ENCODE measurements around the gene ADAMTS12. TPM values are rescaled to one million over a fixed set of nuclear protein-coding genes. Genes with fewer than 3 reads are reported as not detected.
"Not testable (repeated sequence)": the region's sequence is repeated elsewhere in the genome, so short reads cannot be mapped to it uniquely, and the experiment has no call there.

ADAMTS12 gene
- total and polyA plus RNA-seq, 5 donors from 2014 or later: not detected

GRCh38 chr5:33539790-33540189 lies 352.0 kb downstream of the ADAMTS12 start:
- H3K4me3 ChIP-seq (ENCODE audit: low read depth, low read length); DNase-seq; H3K9me3 ChIP-seq (ENCODE audit: control insufficient read depth in 2 of 2, low read length in 2 of 2); H3K27me3 ChIP-seq (ENCODE audit: control insufficient read depth, insufficient read depth, low read length); H3K36me3 Mint-ChIP-seq; ATAC-seq (ENCODE audit: low read depth in 2 of 2); H3K4me1 Mint-ChIP-seq; H3K4me3 Mint-ChIP-seq; H3K4me1 ChIP-seq (ENCODE audit: control insufficient read depth, insufficient read depth, low read length, poor library complexity, severe bottlenecking); H3K27ac Mint-ChIP-seq; H3K27ac ChIP-seq (ENCODE audit: insufficient read depth, low read length, poor library complexity, severe bottlenecking); H3K36me3 ChIP-seq (ENCODE audit: control insufficient read depth, insufficient read depth, low read length): not testable (repeated sequence)
- peaks cover 16% of the 10 kb centered on the region for H3K27me3 Mint-ChIP-seq
- H3K9me3 Mint-ChIP-seq: peaks cover 0 to 16% (median 4%) of the 10 kb centered on the region in 7 donors

- Mint-ChIP-seq H3K27me3 (peaks cover 16% of the 10 kb centered on the region), H3K4me3 (no peak overlapping the region), H3K36me3 (no peaks in the 10 kb centered on the region), H3K27ac (no peak overlapping the region), H3K9me3 (peaks cover 0 to 14% (median 4%) of the 10 kb centered on the region in 7 donors), H3K4me1 (no peaks in the 10 kb centered on the region)
- no peaks in the 10 kb centered on the region for H3K9me3 ChIP-seq (ENCODE audit: control insufficient read depth in 2 of 2, low read length in 2 of 2)
- H3K4me1 ChIP-seq (ENCODE audit: control insufficient read depth, insufficient read depth, low read length, poor library complexity, severe bottlenecking): no peaks in the 10 kb centered on the region
- ATAC-seq (ENCODE audit: low read depth in 2 of 2) (no peak), DNase-seq (no peak)
- H3K36me3 ChIP-seq (ENCODE audit: control insufficient read depth, insufficient read depth, low read length): no peaks in the 10 kb centered on the region
- H3K27ac ChIP-seq (ENCODE audit: insufficient read depth, low read length, poor library complexity, severe bottlenecking): no peak overlapping the region
- H3K4me3 ChIP-seq (ENCODE audit: low read depth, low read length): no peak overlapping the region
- H3K27me3 ChIP-seq (ENCODE audit: control insufficient read depth, insufficient read depth, low read length): no peaks in the 10 kb centered on the region
These were observed 352.6 kb downstream of the ADAMTS12 start for GRCh38 chr5:33539212-33539611.

DNA sequence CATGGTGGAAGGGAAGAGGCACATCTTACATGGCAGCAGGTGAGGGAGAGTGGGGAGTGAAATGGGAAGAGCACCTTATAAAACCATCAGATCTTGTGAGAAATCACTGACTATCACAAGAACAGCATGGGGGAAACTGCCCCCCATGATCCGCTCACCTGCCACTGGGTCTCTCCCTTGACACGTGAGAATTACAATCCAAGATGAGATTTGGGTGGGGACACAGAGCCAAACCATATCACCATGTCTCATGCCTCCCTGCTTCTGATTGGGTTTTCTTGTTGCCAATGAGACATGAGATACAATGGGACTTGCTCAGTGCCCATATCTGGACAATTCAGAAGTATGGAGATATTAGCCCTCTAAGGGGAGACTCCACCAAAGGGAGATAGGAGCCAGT lies 353.6 kb downstream of the ADAMTS12 start:
- H3K4me1 ChIP-seq (ENCODE audit: control insufficient read depth, insufficient read depth, low read length, poor library complexity, severe bottlenecking): no peaks in the 10 kb centered on the region
- Mint-ChIP-seq H3K4me3 (no peak overlapping the region), H3K27me3 (peaks cover 12% of the 10 kb centered on the region), H3K36me3 (no peaks in the 10 kb centered on the region), H3K4me1 (no peaks in the 10 kb centered on the region), H3K27ac (no peak overlapping the region), H3K9me3 (peaks cover 0 to 13% (median 4%) of the 10 kb centered on the region in 7 donors)
- H3K36me3 ChIP-seq (ENCODE audit: control insufficient read depth, insufficient read depth, low read length): no peaks in the 10 kb centered on the region
- H3K27me3 ChIP-seq (ENCODE audit: control insufficient read depth, insufficient read depth, low read length): no peaks in the 10 kb centered on the region
- no peaks in the 10 kb centered on the region for H3K9me3 ChIP-seq (ENCODE audit: control insufficient read depth in 2 of 2, low read length in 2 of 2)
- DNase-seq: no peak
- no peak for ATAC-seq (ENCODE audit: low read depth in 2 of 2)
- no peak overlapping the region for H3K4me3 ChIP-seq (ENCODE audit: low read depth, low read length)
- H3K27ac ChIP-seq (ENCODE audit: insufficient read depth, low read length, poor library complexity, severe bottlenecking): no peak overlapping the region

GRCh38 chr5:33537240-33537639 lies 354.6 kb downstream of the ADAMTS12 start:
- Histone ChIP-seq H3K27ac (ENCODE audit: insufficient read depth, low read length, poor library complexity, severe bottlenecking) (no peak overlapping the region), H3K36me3 (ENCODE audit: control insufficient read depth, insufficient read depth, low read length) (no peaks in the 10 kb centered on the region), H3K27me3 (ENCODE audit: control insufficient read depth, insufficient read depth, low read length) (no peaks in the 10 kb centered on the region), H3K4me3 (ENCODE audit: low read depth, low read length) (no peak overlapping the region), H3K9me3 (ENCODE audit: control insufficient read depth in 2 of 2, low read length in 2 of 2) (no peaks in the 10 kb centered on the region), H3K4me1 (ENCODE audit: control insufficient read depth, insufficient read depth, low read length, poor library complexity, severe bottlenecking) (no peaks in the 10 kb centered on the region)
- Mint-ChIP-seq H3K27ac (no peak overlapping the region), H3K4me3 (no peak overlapping the region), H3K9me3 (peaks cover 0 to 8% (median 4%) of the 10 kb centered on the region in 7 donors), H3K27me3 (peaks cover 8% of the 10 kb centered on the region), H3K36me3 (no peaks in the 10 kb centered on the region), H3K4me1 (no peaks in the 10 kb centered on the region)
- no peak for ATAC-seq (ENCODE audit: low read depth in 2 of 2)
- DNase-seq: no peak

DNA sequence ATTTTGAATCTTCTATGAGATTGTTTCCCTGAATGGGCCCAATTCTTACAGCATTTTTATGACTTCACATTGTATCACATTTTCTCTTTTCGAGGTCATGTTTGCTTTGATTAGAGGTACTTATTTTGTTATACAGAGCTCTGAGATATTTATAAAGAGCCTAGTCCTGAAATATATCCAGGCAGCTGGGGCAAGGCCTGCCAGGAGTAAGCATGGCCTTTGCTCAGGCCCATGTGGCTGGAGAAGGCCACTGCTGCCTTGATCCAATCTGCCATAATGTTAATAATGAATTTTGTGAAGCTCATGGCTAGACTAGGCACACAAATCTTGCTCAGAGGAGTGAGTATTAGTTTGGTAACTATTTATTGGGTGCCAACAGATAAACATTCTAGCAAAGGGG lies 355.0 kb downstream of the ADAMTS12 start:
- no peak overlapping the region for H3K27ac ChIP-seq (ENCODE audit: insufficient read depth, low read length, poor library complexity, severe bottlenecking)
- H3K36me3 Mint-ChIP-seq: no peaks in the 10 kb centered on the region

GRCh38 chr5:33531824-33532223 lies 360.0 kb downstream of the ADAMTS12 start:
- Mint-ChIP-seq H3K9me3 (peaks cover 0 to 6% (median 0%) of the 10 kb centered on the region in 7 donors), H3K27ac (no peak overlapping the region), H3K36me3 (no peaks in the 10 kb centered on the region), H3K4me3 (no peak overlapping the region), H3K27me3 (peaks cover under 1% of the 10 kb centered on the region), H3K4me1 (no peaks in the 10 kb centered on the region)
- Histone ChIP-seq H3K27ac (ENCODE audit: insufficient read depth, low read length, poor library complexity, severe bottlenecking) (no peak overlapping the region), H3K36me3 (ENCODE audit: control insufficient read depth, insufficient read depth, low read length) (no peaks in the 10 kb centered on the region), H3K4me1 (ENCODE audit: control insufficient read depth, insufficient read depth, low read length, poor library complexity, severe bottlenecking) (no peaks in the 10 kb centered on the region), H3K4me3 (ENCODE audit: low read depth, low read length) (no peak overlapping the region), H3K9me3 (ENCODE audit: control insufficient read depth in 2 of 2, low read length in 2 of 2) (no peaks in the 10 kb centered on the region), H3K27me3 (ENCODE audit: control insufficient read depth, insufficient read depth, low read length) (no peaks in the 10 kb centered on the region)
- DNase-seq (no peak), ATAC-seq (ENCODE audit: low read depth in 2 of 2) (no peak)

More for the DNA sequence above, 355.0 kb downstream of the ADAMTS12 start:
- Mint-ChIP-seq H3K4me3 (no peak overlapping the region), H3K9me3 (peaks cover 0 to 6% (median 3%) of the 10 kb centered on the region in 7 donors), H3K27ac (no peak overlapping the region), H3K27me3 (peaks cover 8% of the 10 kb centered on the region), H3K4me1 (no peaks in the 10 kb centered on the region)
- Histone ChIP-seq H3K36me3 (ENCODE audit: control insufficient read depth, insufficient read depth, low read length) (no peaks in the 10 kb centered on the region), H3K9me3 (ENCODE audit: control insufficient read depth in 2 of 2, low read length in 2 of 2) (no peaks in the 10 kb centered on the region), H3K27me3 (ENCODE audit: control insufficient read depth, insufficient read depth, low read length) (no peaks in the 10 kb centered on the region), H3K4me3 (ENCODE audit: low read depth, low read length) (no peak overlapping the region), H3K4me1 (ENCODE audit: control insufficient read depth, insufficient read depth, low read length, poor library complexity, severe bottlenecking) (no peaks in the 10 kb centered on the region)
- no peak for ATAC-seq (ENCODE audit: low read depth in 2 of 2)
- DNase-seq: no peak

DNA sequence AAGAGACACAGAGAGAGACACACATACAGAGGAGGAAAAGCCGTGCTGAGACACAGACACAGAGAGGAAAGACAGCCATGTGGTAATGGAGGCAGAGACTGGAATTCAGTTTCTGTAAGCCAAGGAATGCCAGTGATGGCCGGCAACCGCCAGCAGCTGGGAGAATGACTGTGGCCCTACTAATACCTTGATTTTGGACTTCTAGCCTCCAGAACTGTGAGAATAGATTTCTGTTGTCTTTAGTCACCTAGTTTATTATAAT lies 360.8 kb downstream of the ADAMTS12 start:
- no peak overlapping the region for H3K4me3 ChIP-seq (ENCODE audit: low read depth, low read length)
- Mint-ChIP-seq H3K4me3 (no peak overlapping the region), H3K4me1 (no peaks in the 10 kb centered on the region), H3K27ac (no peak overlapping the region), H3K27me3 (no peaks in the 10 kb centered on the region), H3K9me3 (peaks cover 0 to 6% (median 0%) of the 10 kb centered on the region in 7 donors), H3K36me3 (no peaks in the 10 kb centered on the region)
- no peak for ATAC-seq (ENCODE audit: low read depth in 2 of 2)
- no peaks in the 10 kb centered on the region for H3K36me3 ChIP-seq (ENCODE audit: control insufficient read depth, insufficient read depth, low read length)
- no peaks in the 10 kb centered on the region for H3K9me3 ChIP-seq (ENCODE audit: control insufficient read depth in 2 of 2, low read length in 2 of 2)
- H3K27ac ChIP-seq (ENCODE audit: insufficient read depth, low read length, poor library complexity, severe bottlenecking): no peak overlapping the region
- H3K4me1 ChIP-seq (ENCODE audit: control insufficient read depth, insufficient read depth, low read length, poor library complexity, severe bottlenecking): no peaks in the 10 kb centered on the region
- no peaks in the 10 kb centered on the region for H3K27me3 ChIP-seq (ENCODE audit: control insufficient read depth, insufficient read depth, low read length)
- no peak for DNase-seq

DNA sequence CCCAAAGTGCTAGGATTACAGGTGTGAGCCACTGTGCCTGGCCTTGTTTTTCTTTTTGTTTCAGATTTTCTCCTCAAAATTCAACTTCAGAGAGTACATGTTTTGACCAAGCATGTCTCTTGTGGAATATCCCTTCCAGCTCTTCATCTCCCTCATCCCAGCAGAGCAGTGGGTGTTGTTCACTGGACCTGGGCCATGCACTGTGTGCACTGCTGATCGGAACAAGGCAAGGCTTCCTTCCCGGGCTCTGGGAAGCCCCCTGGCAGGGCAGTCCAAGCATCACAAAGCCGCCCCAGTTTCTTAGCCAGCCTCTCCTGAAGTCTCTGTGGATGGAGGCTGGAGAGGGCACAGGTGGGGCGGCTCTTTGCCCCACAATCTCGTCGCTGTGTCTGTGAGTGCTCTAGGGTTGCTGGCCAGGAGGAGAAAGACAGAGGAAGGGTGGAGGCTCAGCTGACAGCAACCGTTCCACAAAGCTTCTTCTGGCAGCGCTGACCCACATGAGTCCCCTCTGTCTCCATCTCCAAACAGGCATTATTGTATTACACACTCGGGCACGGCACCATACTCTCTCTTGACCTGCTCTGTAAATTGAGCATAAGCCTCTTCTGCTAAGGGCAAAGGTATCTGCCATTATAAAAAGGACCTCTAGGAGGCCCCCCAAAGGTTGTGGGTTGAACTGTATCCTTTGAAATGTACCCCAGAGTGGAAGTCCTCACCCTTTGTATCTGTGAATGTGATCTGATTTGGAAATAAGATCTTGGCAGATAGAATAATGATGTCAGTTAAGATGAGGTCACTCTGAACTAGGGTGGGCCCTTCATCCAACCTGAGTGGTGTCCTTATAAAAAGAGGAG lies 361.4 kb downstream of the ADAMTS12 start:
- Histone ChIP-seq H3K36me3 (ENCODE audit: control insufficient read depth, insufficient read depth, low read length) (no peaks in the 10 kb centered on the region), H3K9me3 (ENCODE audit: control insufficient read depth in 2 of 2, low read length in 2 of 2) (no peaks in the 10 kb centered on the region), H3K27me3 (ENCODE audit: control insufficient read depth, insufficient read depth, low read length) (no peaks in the 10 kb centered on the region), H3K4me3 (ENCODE audit: low read depth, low read length) (no peak overlapping the region), H3K4me1 (ENCODE audit: control insufficient read depth, insufficient read depth, low read length, poor library complexity, severe bottlenecking) (no peaks in the 10 kb centered on the region), H3K27ac (ENCODE audit: insufficient read depth, low read length, poor library complexity, severe bottlenecking) (no peak overlapping the region)
- ATAC-seq (ENCODE audit: low read depth in 2 of 2) (no peak), DNase-seq (no peak)
- Mint-ChIP-seq H3K4me3 (no peak overlapping the region), H3K36me3 (no peaks in the 10 kb centered on the region), H3K27me3 (no peaks in the 10 kb centered on the region), H3K27ac (no peak overlapping the region), H3K4me1 (no peaks in the 10 kb centered on the region), H3K9me3 (peaks cover 0 to 2% (median 0%) of the 10 kb centered on the region in 7 donors)

Data from CD4-positive, CD25-positive, alpha-beta regulatory T cell (primary cell).